ENCODE measurements around the gene DNAJC13.

GRCh38 chr3:132444383-132444782, 27.1 kb downstream of the DNAJC13 start:
- TF ChIP-seq, protein P1, sequence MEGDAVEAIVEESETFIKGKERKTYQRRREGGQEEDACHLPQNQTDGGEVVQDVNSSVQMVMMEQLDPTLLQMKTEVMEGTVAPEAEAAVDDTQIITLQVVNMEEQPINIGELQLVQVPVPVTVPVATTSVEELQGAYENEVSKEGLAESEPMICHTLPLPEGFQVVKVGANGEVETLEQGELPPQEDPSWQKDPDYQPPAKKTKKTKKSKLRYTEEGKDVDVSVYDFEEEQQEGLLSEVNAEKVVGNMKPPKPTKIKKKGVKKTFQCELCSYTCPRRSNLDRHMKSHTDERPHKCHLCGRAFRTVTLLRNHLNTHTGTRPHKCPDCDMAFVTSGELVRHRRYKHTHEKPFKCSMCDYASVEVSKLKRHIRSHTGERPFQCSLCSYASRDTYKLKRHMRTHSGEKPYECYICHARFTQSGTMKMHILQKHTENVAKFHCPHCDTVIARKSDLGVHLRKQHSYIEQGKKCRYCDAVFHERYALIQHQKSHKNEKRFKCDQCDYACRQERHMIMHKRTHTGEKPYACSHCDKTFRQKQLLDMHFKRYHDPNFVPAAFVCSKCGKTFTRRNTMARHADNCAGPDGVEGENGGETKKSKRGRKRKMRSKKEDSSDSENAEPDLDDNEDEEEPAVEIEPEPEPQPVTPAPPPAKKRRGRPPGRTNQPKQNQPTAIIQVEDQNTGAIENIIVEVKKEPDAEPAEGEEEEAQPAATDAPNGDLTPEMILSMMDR (IDR thresholded peaks at IDR 0.05 in 8 of 11, conservative IDR thresholded peaks at IDR 0.05 in 3 of 11): no peak
- no peak for TF ChIP-seq POLR2AphosphoS5 (IDR thresholded peaks at IDR 0.05)
